ENCODE results near the gene CHST6. TPM values are rescaled to one million over a fixed set of nuclear protein-coding genes. Genes with fewer than 3 reads are reported as not detected.

CHST6 gene
- total and polyA plus RNA-seq, 2 donors (not counting 1 experiment from before 2014, with no cell fraction given) = 0.02 to 0.17 TPM

Other genes with a start within 250 kb of the CHST6 start
- 26.5 and 36.8 TPM in 2 replicates for gene BCAR1, start 243.8 kb downstream of the CHST6 start, total RNA-seq
- 32.8 and 66.5 TPM in 2 replicates for gene BCAR1, start 243.8 kb downstream of the CHST6 start, polyA plus RNA-seq
- 47.9 and 59.8 TPM in 2 replicates for gene CFDP1, start 61.9 kb downstream of the CHST6 start, total RNA-seq
- gene CFDP1, start 61.9 kb downstream of the CHST6 start, polyA plus RNA-seq = 69.6 and 80.0 TPM in 2 replicates
- gene TMEM170A, start 30.8 kb downstream of the CHST6 start, total RNA-seq = 14.5 and 20.3 TPM in 2 replicates
- 10.3 and 12.3 TPM in 2 replicates for gene TMEM170A, start 30.8 kb downstream of the CHST6 start, polyA plus RNA-seq
- under 0.01 TPM in 1 of 2 replicates, not detected in the other for gene CHST5, start 40.7 kb upstream of the CHST6 start, total RNA-seq
- gene CHST5, start 40.7 kb upstream of the CHST6 start, polyA plus RNA-seq = 0.02 TPM in 1 of 2 replicates, not detected in the other
- gene TMEM231, start 60.8 kb upstream of the CHST6 start, total RNA-seq = 4.1 and 9.6 TPM in 2 replicates
- gene TMEM231, start 60.8 kb upstream of the CHST6 start, polyA plus RNA-seq = 18.8 and 23.4 TPM in 2 replicates
- gene GABARAPL2, start 70.9 kb upstream of the CHST6 start, total RNA-seq = 28.2 and 37.3 TPM in 2 replicates
- 116 and 159 TPM in 2 replicates for gene GABARAPL2, start 70.9 kb upstream of the CHST6 start, polyA plus RNA-seq
- gene ADAT1, start 127.8 kb upstream of the CHST6 start, total RNA-seq = 47.8 and 50.4 TPM in 2 replicates
- gene ADAT1, start 127.8 kb upstream of the CHST6 start, polyA plus RNA-seq = 32.1 and 36.2 TPM in 2 replicates
- gene KARS1, start 152.2 kb upstream of the CHST6 start, total RNA-seq = 126 and 146 TPM in 2 replicates
- gene KARS1, start 152.2 kb upstream of the CHST6 start, polyA plus RNA-seq = 148 and 185 TPM in 2 replicates
- 46.0 and 54.7 TPM in 2 replicates for gene TERF2IP, start 152.3 kb upstream of the CHST6 start, total RNA-seq
- gene TERF2IP, start 152.3 kb upstream of the CHST6 start, polyA plus RNA-seq = 41.2 and 47.5 TPM in 2 replicates
- gene CPHXL2, start 181.6 kb upstream of the CHST6 start, total RNA-seq = not detected in 2 replicates
- gene CPHXL2, start 181.6 kb upstream of the CHST6 start, polyA plus RNA-seq = not detected in 2 replicates
- gene DUXB, start 206.0 kb upstream of the CHST6 start, total RNA-seq = not detected in 2 replicates
- not detected in 2 replicates for gene DUXB, start 206.0 kb upstream of the CHST6 start, polyA plus RNA-seq
- not detected in 2 replicates for gene CPHXL, start 231.0 kb upstream of the CHST6 start, total RNA-seq
- gene CPHXL, start 231.0 kb upstream of the CHST6 start, polyA plus RNA-seq = not detected in 2 replicates

Measured in fibroblast of lung (primary cell).